HL-60 (cell line): ENCODE data around the gene RBBP8NL.
A peak's percentile ranks its signal among the peaks of the same experiment; 100 is the strongest.

Source experiments
- DNase-seq, 2 experiments: peaks; one replicate each; pipeline ENCODE4 v3.0.0-alpha.2; 2010 to 2020; ENCODE audit warnings: low read depth in 1 of 2, low spot score in 1 of 2
- H3K27ac ChIP-seq: fragments of 250-450 bp; sonication (Bioruptor Pico); replicated peaks from 2 replicates; pipeline ENCODE4 v1.5.1; 2020; ENCODE audit warnings: mild to moderate bottlenecking, moderate library complexity
- H3K27me3 ChIP-seq: fragments of 250-450 bp; sonication (Bioruptor Pico); 2 replicates; pipeline ENCODE4 v1.5.1; 2021; ENCODE audit warnings: mild to moderate bottlenecking, moderate library complexity; ENCODE audit not compliant: insufficient read depth, poor library complexity, severe bottlenecking
- H3K4me3 ChIP-seq: replicated peaks from 2 replicates; pipeline ENCODE4 v1.5.1; 2011; ENCODE audit warnings: mild to moderate bottlenecking, control low read depth, low read length; ENCODE audit not compliant: insufficient read depth
- CTCF ChIP-seq: IDR thresholded peaks from one replicate; pipeline ENCODE4 v1.5.1; 2011; ENCODE audit warnings: low read length, control low read depth, inconsistent platforms; ENCODE audit not compliant: insufficient read depth
- GABPA ChIP-seq: IDR thresholded peaks from 2 replicates; pipeline ENCODE4 v1.6.1; 2012; ENCODE audit warnings: low read depth
- POLR2AphosphoS5 ChIP-seq: IDR thresholded peaks from 2 replicates; pipeline ENCODE4 v1.6.1; 2012; ENCODE audit warnings: low read depth
- REST ChIP-seq: IDR thresholded peaks from 2 replicates; pipeline ENCODE4 v1.6.1; 2012; ENCODE audit warnings: low read depth; ENCODE audit not compliant: insufficient replicate concordance
- SPI1 ChIP-seq: IDR thresholded peaks from 2 replicates; pipeline ENCODE4 v1.6.1; 2012; ENCODE audit warnings: low read depth, mild to moderate bottlenecking, borderline replicate concordance

The RBBP8NL gene

GRCh38 chr20:62448788-62449187 is 21.4 kb upstream of the RBBP8NL start:
- Histone ChIP-seq H3K27me3 (peaks cover 3% of the 10 kb centered on the region), H3K4me3 (no peak overlapping the region), H3K27ac (no peak overlapping the region)
- no peak for DNase-seq
- TF ChIP-seq SPI1 = no peak

- Histone ChIP-seq H3K27ac (no peak overlapping the region), H3K4me3 (no peak overlapping the region), H3K27me3 (peaks cover 3% of the 10 kb centered on the region)
- peak; percentile 8 to 59 for DNase-seq
- TF ChIP-seq GABPA = no peak
- no peak for TF ChIP-seq REST
- TF ChIP-seq POLR2AphosphoS5 = no peak
- TF ChIP-seq SPI1 = peak; percentile 24; the same call in 1 of the 2 replicates
Observed at GRCh38 chr20:62448038-62448437, 20.7 kb upstream of the RBBP8NL start.

GRCh38 chr20:62446888-62447869 is 19.8 kb upstream of the RBBP8NL start:
- Histone ChIP-seq H3K4me3 (no peak overlapping the region), H3K27ac (no peak overlapping the region), H3K27me3 (peaks cover 5% of the 10 kb centered on the region)
- DNase-seq = no peak
- TF ChIP-seq SPI1 = no peak
- no peak for TF ChIP-seq POLR2AphosphoS5
- TF ChIP-seq CTCF = no peak
- TF ChIP-seq REST = no peak
- no peak for TF ChIP-seq GABPA

- Histone ChIP-seq H3K27ac (no peak overlapping the region), H3K4me3 (no peak overlapping the region), H3K27me3 (peaks cover 5% of the 10 kb centered on the region)
- DNase-seq = no peak
- TF ChIP-seq REST (no peak), GABPA (no peak), CTCF (no peak), POLR2AphosphoS5 (no peak), SPI1 (no peak)
Observed at GRCh38 chr20:62446481-62446880, 19.1 kb upstream of the RBBP8NL start.
